ENCODE measurements around the gene TXNDC15.
"Not testable (repeated sequence)": the region's sequence is repeated elsewhere in the genome, so short reads cannot be mapped to it uniquely, and the experiment has no call there.

TXNDC15 gene

DNA sequence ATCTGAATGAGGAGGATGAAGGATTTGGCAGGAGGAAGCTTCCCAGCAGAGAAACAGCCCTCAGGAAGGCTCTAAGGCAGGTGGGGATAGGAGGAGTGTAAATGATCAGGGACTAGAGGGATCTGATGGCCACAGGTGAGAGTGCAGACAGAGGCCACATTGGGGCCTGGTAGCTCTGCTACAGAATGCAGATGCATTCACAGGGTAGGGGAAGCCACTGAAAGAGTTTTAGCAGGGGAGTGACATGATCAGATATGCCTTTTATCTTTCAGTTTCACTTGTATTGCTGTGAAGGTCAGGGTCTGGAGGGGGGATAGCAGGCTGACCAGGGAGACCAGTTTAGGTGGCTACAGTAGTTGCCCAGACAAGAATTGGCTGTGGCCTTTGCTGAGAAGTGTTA lies 3.0 kb downstream of the TXNDC15 start:
- no peak for DNase-seq (ENCODE audit: low read depth)

DNA sequence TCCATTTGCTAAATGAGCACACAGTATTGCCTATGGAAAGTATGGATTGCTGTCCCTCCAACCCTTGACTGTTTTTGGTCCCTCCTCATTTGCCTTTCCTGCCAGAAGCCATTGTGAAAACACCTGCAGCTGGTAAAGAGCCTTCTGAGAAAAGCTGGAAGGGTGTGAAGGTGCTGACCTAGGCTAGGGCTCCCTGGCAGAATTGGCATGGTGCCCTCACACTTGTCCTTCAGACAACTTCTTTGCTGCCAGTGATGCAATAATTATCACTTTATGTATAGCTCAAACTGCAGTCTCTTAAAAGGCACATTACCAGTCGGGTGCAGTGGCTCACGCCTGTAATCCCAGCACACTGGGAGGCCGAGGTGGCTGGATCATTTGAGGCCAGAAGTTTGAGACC lies 4.2 kb downstream of the TXNDC15 start:
- DNase-seq (ENCODE audit: low read depth) = no peak

DNA sequence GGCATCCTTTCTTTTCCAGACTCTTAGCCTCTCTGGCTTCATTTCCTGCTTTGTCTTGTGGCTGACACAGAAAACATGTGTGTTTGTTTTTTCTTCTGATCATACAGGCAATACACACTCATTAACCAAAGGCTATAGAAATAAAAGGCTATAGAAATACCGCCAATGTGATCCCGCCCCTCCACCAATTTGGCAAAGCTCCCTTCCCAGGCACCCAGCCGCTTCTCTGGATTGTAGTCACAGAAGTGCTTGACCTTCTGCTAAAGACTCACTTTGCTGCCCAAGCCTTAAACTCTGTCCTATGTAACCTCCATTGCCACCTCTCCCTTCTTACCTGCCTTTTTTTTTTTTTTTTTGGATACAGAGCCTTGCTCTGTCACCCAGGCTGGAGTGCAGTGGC lies 5.3 kb downstream of the TXNDC15 start:
- DNase-seq (ENCODE audit: low read depth) = no peak

GRCh38 chr5:134880937-134881336 lies 6.8 kb downstream of the TXNDC15 start:
- not testable (repeated sequence) for DNase-seq (ENCODE audit: low read depth)

- not testable (repeated sequence) for DNase-seq (ENCODE audit: low read depth)
Measured at GRCh38 chr5:134881711-134882110, 7.5 kb downstream of the TXNDC15 start.

GRCh38 chr5:134887593-134888159 lies 13.5 kb downstream of the TXNDC15 start:
- no peak for DNase-seq (ENCODE audit: low read depth)

DNA sequence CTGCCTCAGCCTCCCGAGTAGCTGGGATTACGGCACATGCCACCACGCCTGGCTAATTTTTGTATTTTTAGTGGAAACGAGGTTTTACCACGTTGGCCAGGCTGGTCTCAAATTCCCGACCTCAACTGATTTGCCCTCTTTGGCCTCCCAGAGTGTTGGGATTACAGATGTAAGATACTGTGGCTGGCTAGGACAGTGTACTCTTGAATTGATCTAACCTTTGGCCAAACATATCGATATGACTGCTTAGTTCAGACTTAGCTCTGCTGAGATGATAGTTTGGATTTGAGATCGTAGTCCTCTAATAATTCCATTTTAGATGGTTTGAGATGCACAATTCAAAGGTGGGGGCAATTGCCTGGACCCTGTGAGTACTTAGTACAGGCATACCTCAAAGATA lies 15.2 kb downstream of the TXNDC15 start:
- no peak for DNase-seq (ENCODE audit: low read depth)

GRCh38 chr5:134891473-134891872 lies 17.3 kb downstream of the TXNDC15 start:
- no peak for DNase-seq (ENCODE audit: low read depth)

- no peak for DNase-seq (ENCODE audit: low read depth)
Measured at GRCh38 chr5:134892282-134892681, 18.1 kb downstream of the TXNDC15 start.

DNA sequence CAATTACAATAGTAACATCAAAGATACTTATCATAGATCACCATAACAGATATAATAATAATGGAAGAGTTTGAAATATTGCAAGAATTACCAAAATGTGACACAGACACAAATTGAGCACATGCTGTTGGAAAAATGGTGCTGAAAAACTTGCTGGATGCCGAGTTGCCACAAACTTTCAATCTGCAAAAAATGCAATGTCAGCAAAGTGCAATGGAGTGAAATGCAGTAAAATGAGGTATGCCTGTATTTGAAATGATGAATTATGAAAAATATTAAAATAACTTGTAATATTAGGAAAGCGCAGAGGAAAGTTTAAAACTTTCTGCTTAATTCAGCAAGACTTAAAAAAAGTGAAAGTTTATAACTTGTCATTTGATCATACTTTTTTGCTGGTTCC lies 18.8 kb downstream of the TXNDC15 start:
- no peak for DNase-seq (ENCODE audit: low read depth)

- no peak for DNase-seq (ENCODE audit: low read depth)
Measured at GRCh38 chr5:134893748-134894505, 19.8 kb downstream of the TXNDC15 start.

DNA sequence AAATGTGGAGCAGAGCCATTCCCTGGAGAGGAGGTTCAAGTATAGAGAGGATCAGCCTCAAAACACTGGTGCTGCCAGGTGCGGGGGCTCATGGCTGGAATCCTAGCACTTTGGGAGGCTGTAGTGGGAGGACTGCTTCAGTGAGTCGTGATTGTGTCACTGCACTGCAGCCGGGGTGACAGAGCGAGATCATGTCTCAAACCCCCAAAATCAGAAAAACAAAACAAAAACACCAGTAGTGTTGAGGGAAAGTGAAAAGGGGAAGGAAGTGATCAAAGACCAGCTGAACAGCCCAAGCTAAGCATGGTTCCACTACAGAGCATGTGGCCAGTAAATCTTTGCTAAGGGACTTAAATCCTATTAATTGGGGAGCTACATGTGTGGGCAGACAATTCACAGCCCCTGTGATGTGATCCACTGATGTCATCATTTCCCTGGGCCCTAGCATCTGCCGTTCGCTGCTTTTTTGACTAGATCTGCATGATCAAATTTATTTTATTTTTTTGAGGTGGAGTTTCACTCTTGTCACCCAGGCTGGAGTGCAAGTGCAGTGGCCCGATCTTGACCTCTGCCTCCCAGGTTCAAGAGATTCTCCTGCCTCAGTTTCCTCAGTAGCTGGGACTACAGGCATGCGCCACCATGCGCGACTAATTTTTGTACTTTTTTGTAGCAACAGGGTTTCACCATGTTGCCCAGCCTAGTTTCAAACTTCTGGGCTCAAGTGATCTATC lies 28.1 kb downstream of the TXNDC15 start:
- DNase-seq (ENCODE audit: low read depth) = no peak

- peak; percentile 83 for DNase-seq (ENCODE audit: low read depth)
Measured at GRCh38 chr5:134904610-134905245, 30.6 kb downstream of the TXNDC15 start, which contains the start of gene PCBD2. Gene PCBD2 (plus strand): TSS chr5:134905131. CDS start chr5:134905140, 9 bp downstream.

DNA sequence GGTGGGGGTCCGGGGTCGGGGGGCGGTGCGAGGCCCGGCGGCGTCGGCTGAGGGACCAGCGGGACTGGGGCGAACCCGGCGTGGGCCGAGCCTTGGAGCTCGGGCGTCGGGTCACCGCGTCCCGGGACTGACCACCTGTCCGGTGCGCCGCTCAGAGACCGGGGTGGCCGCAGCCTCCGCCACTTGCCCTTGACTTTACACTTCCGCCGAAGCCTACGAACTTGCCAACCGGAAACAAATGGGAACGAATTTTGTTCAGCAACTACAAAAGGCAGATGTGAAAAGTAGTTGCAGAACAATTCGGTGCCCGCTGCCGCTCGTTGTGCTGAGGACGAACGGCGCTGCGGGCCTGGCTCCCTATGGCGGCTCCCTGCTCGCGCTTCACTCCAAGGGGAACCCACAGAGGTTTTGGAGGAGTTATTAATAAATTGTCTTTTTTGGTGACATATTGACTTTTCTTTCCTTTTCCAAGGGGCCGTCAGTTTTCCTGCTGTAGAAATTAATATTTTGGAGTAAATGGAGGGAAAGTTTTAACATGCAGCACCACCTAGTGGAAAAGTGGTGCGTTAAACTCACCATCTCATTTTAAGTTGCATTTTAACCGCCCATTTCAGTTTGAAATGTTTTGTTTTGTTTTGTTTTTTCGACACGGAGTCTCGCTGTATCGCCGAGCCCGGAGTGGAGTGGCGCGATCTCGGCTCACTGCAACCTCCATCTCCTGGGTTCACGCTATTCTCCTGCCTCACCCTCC lies 31.2 kb downstream of the TXNDC15 start:
- DNase-seq (ENCODE audit: low read depth) = peak; percentile 44

GRCh38 chr5:134906811-134907210 lies 32.6 kb downstream of the TXNDC15 start:
- no peak for DNase-seq (ENCODE audit: low read depth)

DNA sequence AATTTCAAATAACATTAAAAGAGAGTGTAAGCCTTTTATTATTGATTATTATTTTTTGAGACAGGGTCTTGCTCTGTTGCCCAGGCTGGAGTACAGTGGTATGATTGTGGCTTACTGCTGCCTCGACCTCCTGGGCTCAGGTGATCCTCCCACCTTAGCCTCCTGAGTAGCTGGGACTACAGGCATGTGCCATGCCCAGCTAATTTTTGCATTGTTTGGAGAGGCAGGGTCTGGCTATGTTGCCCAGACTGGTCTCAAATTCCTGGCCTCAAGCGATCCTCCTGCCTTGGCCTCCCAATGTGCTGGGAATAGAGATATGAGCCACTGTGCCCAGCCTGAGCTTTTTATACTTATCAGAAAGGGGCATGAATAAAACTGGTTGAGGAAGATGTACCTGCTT lies 36.6 kb downstream of the TXNDC15 start:
- DNase-seq (ENCODE audit: low read depth) = not testable (repeated sequence)

DNA sequence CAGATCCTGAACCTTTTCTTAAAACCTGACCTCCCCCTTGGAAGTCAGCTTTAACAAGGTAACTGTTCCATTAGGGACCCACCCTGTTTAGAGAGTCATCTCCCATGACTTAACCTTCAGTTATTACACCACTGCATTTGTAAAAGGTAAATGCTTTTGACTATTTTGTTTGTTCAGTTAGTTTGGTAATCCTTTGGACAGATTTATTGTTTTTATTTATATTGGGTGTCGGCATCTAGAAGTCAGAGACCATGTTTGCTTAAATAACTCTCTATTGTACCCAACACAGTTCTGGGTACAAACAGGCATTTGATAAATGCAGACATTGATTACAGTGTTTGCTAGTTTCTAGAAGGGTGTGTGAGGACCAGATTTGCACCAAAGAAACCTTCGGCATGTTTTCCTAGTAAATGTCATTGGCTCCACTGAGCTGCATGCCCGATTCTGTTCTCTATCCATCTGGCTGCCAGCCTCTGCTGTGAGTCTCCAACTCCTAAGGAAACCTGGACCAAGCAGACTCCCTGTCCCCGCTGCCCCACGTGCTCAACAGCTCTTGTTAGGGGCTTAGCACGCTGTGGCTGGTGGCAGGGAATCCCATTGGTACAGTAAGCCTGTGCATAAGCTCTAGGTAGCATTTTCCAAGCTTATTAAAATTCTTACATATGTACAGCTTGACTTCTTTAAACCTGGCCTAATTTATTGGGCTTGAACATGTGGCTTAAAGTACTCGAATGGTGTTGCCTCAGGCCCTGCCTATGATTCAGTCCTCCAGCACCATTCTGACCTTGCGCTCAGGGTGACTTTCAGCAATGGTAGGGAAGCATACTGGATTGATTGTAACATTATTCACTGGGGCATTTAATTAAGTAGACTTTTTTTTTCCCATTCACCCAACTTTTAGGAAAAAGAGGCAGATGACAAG lies 37.4 kb downstream of the TXNDC15 start:
- DNase-seq (ENCODE audit: low read depth) = no peak

GRCh38 chr5:134913254-134913653 lies 39.1 kb downstream of the TXNDC15 start:
- DNase-seq (ENCODE audit: low read depth) = no peak

- no peak for DNase-seq (ENCODE audit: low read depth)
Measured at GRCh38 chr5:134913795-134914194, 39.6 kb downstream of the TXNDC15 start.

GRCh38 chr5:134917070-134917815 lies 43.1 kb downstream of the TXNDC15 start:
- no peak for DNase-seq (ENCODE audit: low read depth)

Data from T follicular helper cell (primary cell).